Neural progenitor cell (in vitro differentiated cells): ENCODE results near the gene ASXL1. TPM values are rescaled to one million over a fixed set of nuclear protein-coding genes. Genes with fewer than 3 reads are reported as not detected.

Experiments
- DNase-seq: peaks from one replicate; pipeline ENCODE4 v3.0.0-alpha.2; 2016; ENCODE audit warnings: low spot score
- H2AFZ ChIP-seq: fragments of 200-600 bp; sonication (generic); replicated peaks from 2 replicates; pipeline ENCODE4 v1.6.1; 2016; ENCODE audit warnings: antibody characterized with exemption
- H3F3A ChIP-seq: fragments of 200-600 bp; sonication (generic); 2 replicates; pipeline ENCODE4 v1.6.1; 2016; ENCODE audit warnings: antibody characterized with exemption, low read depth
- H3K27ac ChIP-seq: fragments of 200-600 bp; sonication (generic); 2 replicates; pipeline ENCODE4 v1.5.1; 2016; ENCODE audit warnings: mild to moderate bottlenecking
- H3K27me3 ChIP-seq: fragments of 200-600 bp; sonication (generic); 2 replicates; pipeline ENCODE4 v1.6.1; 2016; ENCODE audit warnings: mild to moderate bottlenecking, moderate library complexity
- H3K36me3 ChIP-seq: fragments of 200-600 bp; sonication (generic); 2 replicates; pipeline ENCODE4 v1.5.1; 2016
- H3K4me1 ChIP-seq: fragments of 200-600 bp; sonication (generic); 2 replicates; pipeline ENCODE4 v1.6.1; 2016; ENCODE audit warnings: mixed run types
- H3K4me2 ChIP-seq: fragments of 200-600 bp; sonication (generic); 2 replicates; pipeline ENCODE4 v1.6.1; 2016
- H3K4me3 ChIP-seq: fragments of 200-600 bp; sonication (generic); 2 replicates; pipeline ENCODE4 v1.5.1; 2016
- H3K79me2 ChIP-seq: fragments of 200-600 bp; sonication (generic); 2 replicates; pipeline ENCODE4 v1.6.1; 2016; ENCODE audit warnings: low read depth
- H3K9ac ChIP-seq: fragments of 200-600 bp; sonication (generic); 2 replicates; pipeline ENCODE4 v1.6.1; 2016
- H3K9me3 ChIP-seq: fragments of 200-600 bp; sonication (generic); 2 replicates; pipeline ENCODE4 v1.5.1; 2016; ENCODE audit warnings: low read depth
- H4K20me1 ChIP-seq: fragments of 200-600 bp; sonication (generic); 2 replicates; pipeline ENCODE4 v1.6.1; 2016; ENCODE audit warnings: low read depth
- H3K27ac Mint-ChIP-seq: 3 replicates; pipeline ENCODE4 v1.8.0; 2021; ENCODE audit warnings: mixed read lengths
- H3K27me3 Mint-ChIP-seq: 2 replicates; pipeline ENCODE4 v1.8.0; 2022; ENCODE audit warnings: low read depth, mild to moderate bottlenecking, inconsistent platforms, moderate library complexity, mixed read lengths; ENCODE audit not compliant: insufficient read depth
- H3K36me3 Mint-ChIP-seq: 3 replicates; pipeline ENCODE4 v1.8.0; 2021; ENCODE audit warnings: mixed read lengths
- H3K4me1 Mint-ChIP-seq: 3 replicates; pipeline ENCODE4 v1.8.0; 2021; ENCODE audit warnings: mixed read lengths
- H3K4me3 Mint-ChIP-seq: 3 replicates; pipeline ENCODE4 v1.8.0; 2021; ENCODE audit warnings: mild to moderate bottlenecking, moderate library complexity, mixed read lengths
- H3K9me3 Mint-ChIP-seq: 3 replicates; pipeline ENCODE4 v1.8.0; 2020; ENCODE audit warnings: mixed read lengths
- EZH2 ChIP-seq: fragments of 200-600 bp; sonication (generic); IDR thresholded peaks from 2 replicates; pipeline ENCODE4 v1.6.1; 2017; ENCODE audit warnings: antibody characterized with exemption, mild to moderate bottlenecking, moderate library complexity
- EZH2phosphoT487 ChIP-seq: fragments of 200-600 bp; sonication (generic); IDR thresholded peaks from 2 replicates; pipeline ENCODE4 v1.6.1; 2017; ENCODE audit warnings: antibody characterized with exemption
- total RNA-seq: library from RNA; depleted of rRNA; stranded (reverse); fragments of >200 nt; gene quantifications from 2 replicates; pipeline ENCODE4 v1.2.3, GENCODE V29; 2015; ENCODE audit warnings: low replicate concordance
- TF ChIP-seq, protein P1 (sequence below): fragments of 200-600 bp; sonication (generic); IDR thresholded peaks from 2 replicates; pipeline ENCODE4 v1.5.1; 2017; ENCODE audit warnings: antibody characterized with exemption, mild to moderate bottlenecking

The ASXL1 gene
- total RNA-seq, 1 donor from 2014 or later = 48.2 TPM

DNA sequence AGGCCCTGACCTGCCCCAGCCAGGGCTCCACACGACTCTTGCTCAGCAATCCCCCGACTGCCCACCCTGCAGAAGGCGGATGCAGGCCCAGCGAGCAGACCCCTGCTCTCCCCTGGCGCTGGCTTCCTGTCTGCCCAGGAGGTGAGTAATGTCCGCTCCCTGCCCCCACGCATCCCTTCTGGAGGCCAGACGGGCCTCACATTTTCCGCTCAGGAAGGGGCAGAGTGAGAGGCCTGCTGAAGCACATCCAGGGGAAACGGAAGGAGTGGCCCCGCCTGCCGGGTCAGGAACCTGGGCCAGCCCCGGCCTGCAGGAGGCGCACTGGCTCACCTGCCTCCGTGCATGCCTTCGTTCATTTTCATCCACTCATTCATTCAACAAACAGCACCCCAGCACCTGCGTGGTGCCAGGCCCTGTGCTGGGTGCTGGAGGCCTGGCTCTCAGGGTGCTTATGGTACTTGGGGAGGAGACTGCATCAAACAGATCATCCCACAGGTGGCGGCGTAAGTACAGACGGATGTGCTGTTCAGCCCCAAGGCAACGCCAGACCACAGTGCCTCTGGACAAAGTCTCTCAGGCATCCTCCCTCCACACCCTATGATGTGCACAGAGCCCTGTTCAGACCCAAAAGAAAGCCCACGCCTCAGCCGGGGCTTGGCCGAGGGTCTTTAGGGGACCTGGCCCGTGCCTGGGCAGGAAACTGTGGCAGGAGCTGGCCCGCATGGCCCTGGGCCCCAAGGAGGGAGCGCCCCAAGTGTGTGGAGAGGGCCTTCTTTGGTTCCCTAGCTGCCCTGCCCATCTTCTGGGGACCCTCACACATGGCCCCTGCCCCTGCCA, 112.1 kb downstream of the ASXL1 start:
- H3K27ac Mint-ChIP-seq = peak overlapping the region; percentile 85
- no peak overlapping the region for H3K4me2 ChIP-seq
- peaks cover 15% of the 10 kb centered on the region for H3K36me3 Mint-ChIP-seq
- H3K9me3 ChIP-seq = no peaks in the 10 kb centered on the region
- peaks cover 16% of the 10 kb centered on the region for H3F3A ChIP-seq
- no peaks in the 10 kb centered on the region for H3K36me3 ChIP-seq
- DNase-seq = peak; percentile 64
- no peaks in the 10 kb centered on the region for H3K9me3 Mint-ChIP-seq
- H3K4me3 Mint-ChIP-seq = no peak overlapping the region
- peaks cover 4% of the 10 kb centered on the region for H3K27me3 Mint-ChIP-seq
- H3K79me2 ChIP-seq = peaks cover 33% of the 10 kb centered on the region
- H3K4me1 ChIP-seq = peaks cover 27% of the 10 kb centered on the region
- H3K27ac ChIP-seq = no peak overlapping the region
- H4K20me1 ChIP-seq = peaks cover 82% of the 10 kb centered on the region
- no peak for TF ChIP-seq EZH2
- TF ChIP-seq, protein P1, sequence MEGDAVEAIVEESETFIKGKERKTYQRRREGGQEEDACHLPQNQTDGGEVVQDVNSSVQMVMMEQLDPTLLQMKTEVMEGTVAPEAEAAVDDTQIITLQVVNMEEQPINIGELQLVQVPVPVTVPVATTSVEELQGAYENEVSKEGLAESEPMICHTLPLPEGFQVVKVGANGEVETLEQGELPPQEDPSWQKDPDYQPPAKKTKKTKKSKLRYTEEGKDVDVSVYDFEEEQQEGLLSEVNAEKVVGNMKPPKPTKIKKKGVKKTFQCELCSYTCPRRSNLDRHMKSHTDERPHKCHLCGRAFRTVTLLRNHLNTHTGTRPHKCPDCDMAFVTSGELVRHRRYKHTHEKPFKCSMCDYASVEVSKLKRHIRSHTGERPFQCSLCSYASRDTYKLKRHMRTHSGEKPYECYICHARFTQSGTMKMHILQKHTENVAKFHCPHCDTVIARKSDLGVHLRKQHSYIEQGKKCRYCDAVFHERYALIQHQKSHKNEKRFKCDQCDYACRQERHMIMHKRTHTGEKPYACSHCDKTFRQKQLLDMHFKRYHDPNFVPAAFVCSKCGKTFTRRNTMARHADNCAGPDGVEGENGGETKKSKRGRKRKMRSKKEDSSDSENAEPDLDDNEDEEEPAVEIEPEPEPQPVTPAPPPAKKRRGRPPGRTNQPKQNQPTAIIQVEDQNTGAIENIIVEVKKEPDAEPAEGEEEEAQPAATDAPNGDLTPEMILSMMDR = peak; percentile 51
- peaks cover 39% of the 10 kb centered on the region for H3K4me1 Mint-ChIP-seq
- H3K27me3 ChIP-seq = no peaks in the 10 kb centered on the region
- no peak overlapping the region for H3K4me3 ChIP-seq
- H3K9ac ChIP-seq = no peak overlapping the region
- H2AFZ ChIP-seq = no peak overlapping the region

DNA sequence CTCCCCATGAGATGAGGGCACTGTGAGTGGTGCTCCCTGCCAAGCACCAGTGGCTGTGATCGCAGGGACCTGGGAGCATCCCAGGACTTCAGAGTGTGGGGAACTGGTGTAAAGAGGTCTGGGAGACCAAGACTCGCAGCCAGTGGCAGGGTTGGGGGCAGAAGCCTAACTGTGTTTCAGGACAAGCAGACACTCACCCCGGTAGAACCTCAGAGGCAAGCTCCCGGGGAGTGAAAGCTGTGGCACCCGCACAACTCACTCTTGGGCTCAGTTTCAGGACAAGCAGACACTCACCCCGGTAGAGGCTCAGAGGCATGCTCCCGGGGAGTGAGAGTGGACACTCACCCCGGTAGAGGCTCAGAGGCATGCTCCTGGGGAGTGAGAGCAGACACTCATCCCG, 112.8 kb downstream of the ASXL1 start:
- no peaks in the 10 kb centered on the region for H3K9me3 Mint-ChIP-seq
- H3K4me1 ChIP-seq = peaks cover 34% of the 10 kb centered on the region
- peaks cover 40% of the 10 kb centered on the region for H3K79me2 ChIP-seq
- peaks cover 43% of the 10 kb centered on the region for H3K4me1 Mint-ChIP-seq
- no peaks in the 10 kb centered on the region for H3K36me3 ChIP-seq
- H3K36me3 Mint-ChIP-seq = peaks cover 15% of the 10 kb centered on the region
- peaks cover 4% of the 10 kb centered on the region for H3K27me3 Mint-ChIP-seq
- peaks cover 23% of the 10 kb centered on the region for H3F3A ChIP-seq
- TF ChIP-seq EZH2 (no peak), EZH2phosphoT487 (no peak)
- TF ChIP-seq, protein P1 = no peak
- H3K27ac Mint-ChIP-seq = no peak overlapping the region
- H3K4me3 ChIP-seq = no peak overlapping the region
- no peaks in the 10 kb centered on the region for H3K27me3 ChIP-seq
- DNase-seq = no peak
- H3K9ac ChIP-seq = no peak overlapping the region
- H3K27ac ChIP-seq = no peak overlapping the region
- no peak overlapping the region for H2AFZ ChIP-seq
- peaks cover 79% of the 10 kb centered on the region for H4K20me1 ChIP-seq
- H3K4me2 ChIP-seq = no peak overlapping the region
- no peaks in the 10 kb centered on the region for H3K9me3 ChIP-seq
- no peak overlapping the region for H3K4me3 Mint-ChIP-seq

DNA sequence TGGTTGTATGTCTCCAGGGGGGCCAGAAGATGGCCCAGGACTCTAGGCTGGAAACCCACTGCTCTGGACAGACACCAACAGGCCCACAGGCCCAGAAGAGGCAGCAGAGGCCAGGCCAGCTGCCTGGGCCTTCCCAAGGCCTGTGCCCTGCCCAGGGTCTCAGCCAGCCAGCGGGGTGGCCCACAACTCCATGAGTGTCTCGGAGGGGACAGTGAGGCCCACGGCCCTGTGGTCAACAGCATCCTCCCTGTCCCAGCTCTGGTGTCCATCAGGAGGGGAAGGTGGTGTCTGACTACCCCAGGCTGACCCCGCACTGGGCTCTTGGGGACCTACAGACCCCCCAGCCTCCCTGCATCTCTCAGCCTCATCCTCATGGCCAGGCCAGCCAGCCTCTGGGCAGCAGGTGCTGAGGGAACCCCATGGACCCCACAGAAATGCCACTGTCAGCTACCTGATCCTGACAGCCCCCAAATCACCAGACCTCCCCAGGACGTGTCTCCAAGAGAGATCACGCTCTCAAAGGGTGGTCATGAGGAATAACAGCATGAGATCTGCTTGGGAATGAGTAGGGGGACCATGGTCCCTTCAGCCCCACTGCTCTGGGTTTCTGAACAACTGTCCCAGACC, 114.6 kb downstream of the ASXL1 start:
- H3K9ac ChIP-seq = no peak overlapping the region
- peaks cover 9% of the 10 kb centered on the region for H3K27me3 Mint-ChIP-seq
- H3K4me3 Mint-ChIP-seq = no peak overlapping the region
- H3K27me3 ChIP-seq = no peaks in the 10 kb centered on the region
- peaks cover 15% of the 10 kb centered on the region for H3K36me3 Mint-ChIP-seq
- peaks cover 61% of the 10 kb centered on the region for H3K4me1 Mint-ChIP-seq
- H3K9me3 ChIP-seq = no peaks in the 10 kb centered on the region
- H4K20me1 ChIP-seq = peaks cover 85% of the 10 kb centered on the region
- no peak overlapping the region for H3K4me3 ChIP-seq
- H3K27ac Mint-ChIP-seq = no peak overlapping the region
- H3K36me3 ChIP-seq = no peaks in the 10 kb centered on the region
- peak overlapping the region; percentile 30 for H3K4me2 ChIP-seq
- TF ChIP-seq, protein P1 = no peak
- TF ChIP-seq EZH2 (no peak), EZH2phosphoT487 (no peak)
- DNase-seq = no peak
- H3F3A ChIP-seq = peaks cover 29% of the 10 kb centered on the region
- H3K79me2 ChIP-seq = peaks cover 58% of the 10 kb centered on the region
- peaks cover 41% of the 10 kb centered on the region for H3K4me1 ChIP-seq
- peak overlapping the region; percentile 60 for H3K27ac ChIP-seq
- no peak overlapping the region for H2AFZ ChIP-seq
- no peaks in the 10 kb centered on the region for H3K9me3 Mint-ChIP-seq
